OCI-LY7 (cell line): ENCODE measurements around the gene ABCC1.

Experiments used
- CTCF ChIP-seq: fragments of 200-600 bp; sonication (generic); conservative IDR thresholded peaks from 2 replicates; pipeline ENCODE4 v1.5.1; 2014; ENCODE audit warnings: mild to moderate bottlenecking, antibody characterized with exemption, low read length, moderate library complexity, mixed read lengths
- EZH2phosphoT487 ChIP-seq: fragments of 200-600 bp; sonication (generic); IDR thresholded peaks from 2 replicates; pipeline ENCODE4 v1.6.1; 2018; ENCODE audit warnings: low read depth, borderline replicate concordance, mild to moderate bottlenecking, mixed run types, antibody characterized with exemption, low read length, moderate library complexity, mixed read lengths

DNA sequence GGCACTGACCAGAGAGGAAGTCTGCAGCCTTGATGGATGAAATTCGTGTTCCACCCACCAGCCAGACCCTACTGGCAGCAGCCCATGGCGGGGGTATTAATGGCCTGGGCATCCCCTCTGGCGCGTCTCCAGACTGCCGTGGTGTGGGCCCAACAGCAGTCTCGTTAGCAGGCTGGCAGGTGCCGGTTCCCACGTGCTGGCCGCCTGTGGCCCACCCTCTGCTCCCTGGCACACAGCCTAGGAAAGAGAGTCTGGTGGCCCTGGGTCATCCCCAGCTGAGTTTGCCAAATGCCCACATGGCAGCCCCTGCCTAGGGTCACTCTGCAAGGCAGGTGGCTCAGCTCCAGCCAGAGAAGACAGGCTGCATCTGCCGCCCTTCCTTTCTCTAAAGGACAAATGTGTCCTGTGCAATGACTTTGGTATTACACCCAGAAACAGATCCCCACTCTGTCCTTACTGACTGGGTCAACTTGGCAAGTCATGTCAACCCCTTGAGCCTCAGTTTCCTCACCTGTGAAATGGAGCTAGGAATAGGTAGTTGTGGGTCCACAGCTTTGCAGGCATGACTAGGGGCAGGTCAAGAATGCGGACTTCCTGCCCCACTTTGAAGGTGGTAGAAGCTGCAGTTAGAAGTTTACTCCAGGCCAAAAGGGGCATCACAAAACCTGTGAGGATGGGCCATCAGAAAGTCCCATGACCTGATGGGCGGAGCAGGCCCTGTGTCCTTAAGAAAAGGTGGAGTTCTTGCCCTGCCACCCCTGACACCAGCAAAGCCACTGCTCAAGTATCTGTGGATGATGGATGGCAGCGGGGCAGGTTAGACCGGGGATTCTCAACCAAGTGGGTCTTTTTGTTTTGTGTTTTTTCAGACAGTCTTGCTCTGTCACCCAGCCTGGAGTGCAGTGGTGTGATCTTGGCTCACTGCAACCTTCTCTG, 197.2 kb downstream of the ABCC1 start:
- TF ChIP-seq CTCF (no peak), EZH2phosphoT487 (no peak)
